AG09319 (cell line): ENCODE data around the gene ASTN2.

Experiments
- DNase-seq: peaks from one replicate; pipeline ENCODE4 v3.0.0-alpha.2; 2010; ENCODE audit warnings: low read depth; ENCODE audit errors: extremely low read depth
- TF ChIP-seq, protein P1 (sequence below): IDR thresholded peaks from 2 replicates; pipeline ENCODE4 v1.5.1; 2011; ENCODE audit warnings: low read depth, mild to moderate bottlenecking, inconsistent platforms, low read length, moderate library complexity

ASTN2 gene

DNA sequence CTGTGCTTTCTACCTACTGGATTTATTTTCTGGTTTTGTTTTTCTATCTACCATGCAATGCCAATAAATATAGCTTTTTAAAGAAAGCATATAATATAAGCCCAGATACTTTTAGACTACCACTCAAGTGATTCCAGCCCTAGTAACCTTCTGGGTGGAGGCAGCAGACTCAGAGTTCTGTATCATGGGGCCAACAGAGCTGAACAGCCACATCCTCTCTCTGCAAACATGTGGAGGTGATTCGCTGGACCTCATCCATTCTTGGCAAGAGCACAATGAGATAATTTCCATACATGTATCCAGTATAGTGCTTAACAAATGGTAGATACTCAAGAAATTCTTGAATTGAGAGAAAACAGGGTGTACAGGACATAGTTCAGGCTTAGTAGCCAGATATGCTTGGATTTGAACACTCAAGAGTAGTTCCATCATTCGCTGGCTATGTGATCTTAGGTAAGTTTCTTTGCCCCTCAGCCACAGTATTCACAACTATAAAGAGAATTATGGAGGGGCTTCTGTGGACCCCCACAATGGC lies 124.5 kb downstream of the ASTN2 start:
- TF ChIP-seq, protein P1, sequence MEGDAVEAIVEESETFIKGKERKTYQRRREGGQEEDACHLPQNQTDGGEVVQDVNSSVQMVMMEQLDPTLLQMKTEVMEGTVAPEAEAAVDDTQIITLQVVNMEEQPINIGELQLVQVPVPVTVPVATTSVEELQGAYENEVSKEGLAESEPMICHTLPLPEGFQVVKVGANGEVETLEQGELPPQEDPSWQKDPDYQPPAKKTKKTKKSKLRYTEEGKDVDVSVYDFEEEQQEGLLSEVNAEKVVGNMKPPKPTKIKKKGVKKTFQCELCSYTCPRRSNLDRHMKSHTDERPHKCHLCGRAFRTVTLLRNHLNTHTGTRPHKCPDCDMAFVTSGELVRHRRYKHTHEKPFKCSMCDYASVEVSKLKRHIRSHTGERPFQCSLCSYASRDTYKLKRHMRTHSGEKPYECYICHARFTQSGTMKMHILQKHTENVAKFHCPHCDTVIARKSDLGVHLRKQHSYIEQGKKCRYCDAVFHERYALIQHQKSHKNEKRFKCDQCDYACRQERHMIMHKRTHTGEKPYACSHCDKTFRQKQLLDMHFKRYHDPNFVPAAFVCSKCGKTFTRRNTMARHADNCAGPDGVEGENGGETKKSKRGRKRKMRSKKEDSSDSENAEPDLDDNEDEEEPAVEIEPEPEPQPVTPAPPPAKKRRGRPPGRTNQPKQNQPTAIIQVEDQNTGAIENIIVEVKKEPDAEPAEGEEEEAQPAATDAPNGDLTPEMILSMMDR: no peak
- DNase-seq: no peak

DNA sequence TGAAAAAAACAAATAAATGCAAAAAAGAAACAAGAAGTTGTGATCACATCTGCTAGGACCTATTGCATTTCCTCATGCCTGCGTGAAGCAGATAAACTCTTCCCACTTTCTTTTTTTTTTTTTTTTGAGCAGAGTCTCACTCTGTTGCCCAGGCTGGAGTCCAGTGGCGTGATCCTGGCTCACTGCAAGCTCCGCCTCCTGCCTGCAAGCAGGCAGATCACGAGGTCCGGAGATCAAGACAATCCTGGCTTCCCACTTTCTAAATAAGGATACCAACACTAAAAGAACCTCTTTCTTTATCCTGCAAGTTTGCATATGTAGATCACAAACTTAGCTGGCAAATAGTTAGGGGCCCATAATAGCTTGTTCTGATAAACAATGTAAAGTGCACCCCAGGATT lies 128.6 kb downstream of the ASTN2 start:
- no peak for DNase-seq
- TF ChIP-seq, protein P1: no peak

DNA sequence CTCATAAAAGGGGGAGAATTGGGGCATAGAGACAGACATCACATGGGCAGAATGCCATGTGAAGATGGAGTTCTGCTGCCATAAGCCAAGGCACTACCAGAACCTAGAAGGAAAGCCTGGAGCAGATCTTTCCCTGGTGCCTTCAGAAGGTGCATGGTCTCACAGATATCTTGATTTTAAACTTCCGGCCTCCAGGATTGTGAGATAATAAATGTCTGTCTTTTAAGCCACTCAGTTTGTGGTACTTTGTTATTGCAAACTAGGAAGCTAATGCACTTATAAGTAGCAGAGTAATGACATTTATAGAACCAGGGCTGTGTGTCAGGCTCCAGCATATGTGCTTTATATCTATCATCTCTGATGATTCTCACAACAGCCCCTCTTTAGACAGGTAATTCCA lies 130.4 kb downstream of the ASTN2 start:
- TF ChIP-seq, protein P1: no peak
- DNase-seq: no peak

DNA sequence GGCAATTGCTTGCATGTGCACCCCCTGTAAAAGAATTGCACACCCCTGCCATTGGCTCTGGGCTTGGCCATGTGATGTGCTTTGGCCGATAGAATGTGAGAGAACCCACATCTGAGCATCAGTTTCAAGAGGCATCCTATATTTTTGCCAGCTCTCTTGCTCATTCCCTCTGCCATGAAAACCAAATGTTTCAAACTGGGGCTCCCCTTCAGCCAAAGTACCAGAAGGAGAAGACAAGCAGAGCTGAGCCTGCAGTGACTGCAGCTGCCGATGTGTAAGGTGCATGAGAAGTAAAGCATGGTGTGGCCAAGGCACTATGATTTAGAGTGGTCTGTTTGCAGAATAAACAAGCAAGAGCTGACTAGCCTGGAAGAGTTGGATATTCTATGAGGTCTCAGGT lies 132.3 kb downstream of the ASTN2 start:
- TF ChIP-seq, protein P1: no peak
- DNase-seq: no peak

DNA sequence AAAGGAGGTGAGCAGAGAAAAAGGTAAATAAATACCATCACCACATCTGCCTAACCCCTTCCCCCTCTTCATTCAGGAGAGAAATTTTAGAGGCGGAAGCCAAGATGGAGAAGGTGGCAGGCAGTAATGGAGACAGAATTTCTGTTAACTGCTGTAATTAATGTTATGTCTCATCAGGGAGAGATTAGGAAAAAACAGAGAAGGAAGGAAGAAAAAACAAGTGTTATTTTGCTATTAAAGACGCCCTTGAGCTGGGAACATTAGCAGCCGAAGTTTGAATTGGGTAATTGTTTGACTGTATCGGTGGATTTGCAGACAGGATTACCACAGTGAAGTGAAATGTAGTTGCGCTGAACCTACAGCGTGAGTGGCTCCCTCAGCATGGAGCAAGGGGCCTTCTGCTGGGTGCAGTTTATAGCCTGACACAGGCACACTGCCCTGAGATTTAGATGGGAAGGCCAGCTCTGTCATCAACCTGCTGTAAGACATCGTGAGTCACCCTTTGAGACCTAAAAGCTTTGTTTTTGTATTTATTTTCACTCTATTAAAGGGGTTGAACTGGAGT lies 136.3 kb downstream of the ASTN2 start:
- TF ChIP-seq, protein P1: no peak
- no peak for DNase-seq

DNA sequence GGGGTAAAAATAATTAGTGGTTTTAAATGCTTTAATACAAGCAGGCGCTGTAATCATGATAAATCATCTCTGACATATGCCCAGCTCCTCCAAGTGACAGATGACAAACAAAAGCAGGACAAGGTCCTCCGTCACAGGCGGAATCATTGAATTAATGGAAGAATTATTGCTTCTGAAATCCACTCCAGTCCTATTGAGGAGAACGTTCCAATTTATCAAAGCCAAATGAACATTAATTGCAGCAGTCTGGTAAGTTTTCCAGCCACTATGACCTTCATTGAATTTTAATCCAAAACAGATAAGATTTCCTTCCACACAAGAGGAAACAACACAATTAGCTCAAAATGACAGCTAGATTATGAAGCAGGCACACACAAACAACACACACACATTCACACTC lies 136.8 kb downstream of the ASTN2 start:
- TF ChIP-seq, protein P1: no peak
- no peak for DNase-seq

DNA sequence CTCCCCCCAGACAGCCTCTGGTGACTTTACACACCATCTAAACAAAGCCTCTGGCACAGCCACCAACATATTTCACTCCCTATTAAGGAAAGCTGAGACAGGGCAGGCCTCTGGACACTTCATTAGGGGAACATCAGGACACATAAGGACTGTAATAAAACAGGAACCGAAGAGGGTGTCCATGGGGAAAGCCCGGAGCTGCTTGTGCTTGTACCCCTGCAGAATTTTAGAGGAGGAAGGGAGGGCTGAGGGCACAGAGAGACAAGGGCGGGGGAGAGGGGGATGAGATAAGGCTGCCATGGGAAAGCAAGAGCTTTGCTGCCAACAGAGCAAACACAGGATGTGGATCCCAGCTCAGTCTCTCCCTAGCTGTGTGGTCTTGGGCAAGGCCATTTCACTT lies 138.4 kb downstream of the ASTN2 start:
- DNase-seq: no peak

More for the DNA sequence above, 138.4 kb downstream of the ASTN2 start:
- TF ChIP-seq, protein P1: no peak
